ENCODE results near the gene CRYBG1. TPM values are rescaled to one million over a fixed set of nuclear protein-coding genes. Genes with fewer than 3 reads are reported as not detected.

The CRYBG1 gene
- total RNA-seq, 1 donor from 2014 or later, result 3.0 TPM

DNA sequence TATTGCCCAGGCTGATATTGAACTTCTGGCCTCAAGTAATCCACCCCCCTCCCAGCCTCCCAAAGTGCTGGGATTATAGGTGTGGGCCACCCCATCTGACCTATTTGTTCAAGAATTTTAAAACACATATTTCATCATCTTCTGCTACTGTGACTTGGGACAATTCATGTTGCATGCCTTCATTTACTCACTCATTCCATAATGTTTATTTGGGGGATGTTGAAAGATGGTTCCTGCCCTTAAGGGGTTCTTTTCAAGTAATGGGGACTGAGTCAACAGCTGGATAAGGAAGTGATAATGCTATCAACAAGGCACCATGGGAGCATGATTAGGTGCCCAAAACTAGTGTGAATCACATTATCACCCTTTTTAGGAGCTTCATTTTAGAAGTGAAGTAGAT, 62.0 kb downstream of the CRYBG1 start:
- no peaks in the 10 kb centered on the region for H3K9me3 Mint-ChIP-seq (ENCODE audit: low read depth)
- peaks cover 4% of the 10 kb centered on the region for H3K4me1 Mint-ChIP-seq (ENCODE audit: low read depth)
- TF ChIP-seq, protein P1, sequence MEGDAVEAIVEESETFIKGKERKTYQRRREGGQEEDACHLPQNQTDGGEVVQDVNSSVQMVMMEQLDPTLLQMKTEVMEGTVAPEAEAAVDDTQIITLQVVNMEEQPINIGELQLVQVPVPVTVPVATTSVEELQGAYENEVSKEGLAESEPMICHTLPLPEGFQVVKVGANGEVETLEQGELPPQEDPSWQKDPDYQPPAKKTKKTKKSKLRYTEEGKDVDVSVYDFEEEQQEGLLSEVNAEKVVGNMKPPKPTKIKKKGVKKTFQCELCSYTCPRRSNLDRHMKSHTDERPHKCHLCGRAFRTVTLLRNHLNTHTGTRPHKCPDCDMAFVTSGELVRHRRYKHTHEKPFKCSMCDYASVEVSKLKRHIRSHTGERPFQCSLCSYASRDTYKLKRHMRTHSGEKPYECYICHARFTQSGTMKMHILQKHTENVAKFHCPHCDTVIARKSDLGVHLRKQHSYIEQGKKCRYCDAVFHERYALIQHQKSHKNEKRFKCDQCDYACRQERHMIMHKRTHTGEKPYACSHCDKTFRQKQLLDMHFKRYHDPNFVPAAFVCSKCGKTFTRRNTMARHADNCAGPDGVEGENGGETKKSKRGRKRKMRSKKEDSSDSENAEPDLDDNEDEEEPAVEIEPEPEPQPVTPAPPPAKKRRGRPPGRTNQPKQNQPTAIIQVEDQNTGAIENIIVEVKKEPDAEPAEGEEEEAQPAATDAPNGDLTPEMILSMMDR (IDR thresholded peaks at IDR 0.05; ENCODE audit: unreplicated experiment), result no peak
- H3K27ac Mint-ChIP-seq, result no peak overlapping the region
- H3K27me3 Mint-ChIP-seq, result peaks cover 4% of the 10 kb centered on the region
- no peak for DNase-seq (ENCODE audit: low spot score, unreplicated experiment)
- no peaks in the 10 kb centered on the region for H3K36me3 Mint-ChIP-seq (ENCODE audit: insufficient read depth)
- no peak overlapping the region for H3K4me3 Mint-ChIP-seq (ENCODE audit: low read depth)

DNA sequence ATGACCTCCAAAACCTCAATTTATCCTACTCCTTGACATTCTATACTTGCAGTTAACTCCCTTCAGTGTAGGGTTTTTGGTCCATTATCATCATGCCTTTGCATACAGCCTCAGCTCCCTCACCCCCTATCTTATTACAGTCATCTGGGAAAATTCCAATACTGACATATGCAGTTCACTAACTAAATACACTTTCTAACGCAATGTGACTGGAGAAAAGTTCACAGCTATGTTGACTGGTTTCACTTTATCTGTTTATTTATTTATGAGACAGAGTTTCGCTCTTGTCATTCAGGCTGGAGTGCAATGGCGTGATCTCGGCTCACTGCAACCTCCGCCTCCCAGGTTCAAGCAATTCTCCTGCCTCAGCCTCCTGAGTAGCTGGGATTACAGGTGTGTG, 64.9 kb downstream of the CRYBG1 start:
- H3K27ac Mint-ChIP-seq, result no peak overlapping the region
- H3K36me3 Mint-ChIP-seq (ENCODE audit: insufficient read depth), result no peaks in the 10 kb centered on the region
- H3K27me3 Mint-ChIP-seq, result peaks cover 7% of the 10 kb centered on the region
- TF ChIP-seq, protein P1 (IDR thresholded peaks at IDR 0.05; ENCODE audit: unreplicated experiment), result no peak
- H3K9me3 Mint-ChIP-seq (ENCODE audit: low read depth), result no peaks in the 10 kb centered on the region
- no peaks in the 10 kb centered on the region for H3K4me1 Mint-ChIP-seq (ENCODE audit: low read depth)
- no peak for DNase-seq (ENCODE audit: low spot score, unreplicated experiment)
- H3K4me3 Mint-ChIP-seq (ENCODE audit: low read depth), result no peak overlapping the region

DNA sequence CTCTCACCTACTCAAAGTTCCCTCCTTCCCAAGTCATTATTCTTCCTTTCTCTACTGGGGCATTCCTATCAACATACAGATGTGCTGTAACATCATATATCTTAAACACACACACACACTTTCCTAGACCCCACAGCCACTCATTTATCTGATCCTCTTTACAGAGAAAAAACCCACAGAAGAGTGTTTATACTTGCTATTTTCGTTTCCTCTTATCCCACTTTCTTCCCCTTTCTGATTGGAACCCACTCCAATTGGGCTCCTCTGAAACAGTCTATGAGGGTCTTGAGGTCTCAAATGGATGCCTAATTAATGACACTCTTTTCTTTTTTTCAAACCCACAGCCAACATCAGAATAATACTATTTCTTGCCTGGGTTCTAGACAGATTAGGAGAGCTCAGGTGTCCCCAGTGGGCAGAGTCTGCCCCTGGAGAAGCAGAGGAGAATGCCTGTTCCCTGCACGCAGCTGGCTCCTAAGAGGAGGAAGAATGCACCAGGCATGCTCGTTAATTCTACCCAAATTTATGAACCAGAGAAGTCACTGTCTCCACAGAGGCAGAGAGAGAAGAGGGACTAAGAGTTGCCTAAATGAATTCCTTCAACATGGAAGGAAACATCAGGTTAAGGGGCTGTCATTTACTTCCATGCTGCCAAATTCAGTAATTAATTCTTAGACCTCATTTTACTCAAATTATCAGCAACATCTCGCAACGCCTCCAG, 65.9 kb downstream of the CRYBG1 start:
- Mint-ChIP-seq H3K9me3 (ENCODE audit: low read depth) (no peaks in the 10 kb centered on the region), H3K36me3 (ENCODE audit: insufficient read depth) (no peaks in the 10 kb centered on the region), H3K4me3 (ENCODE audit: low read depth) (no peak overlapping the region), H3K27me3 (peaks cover 3% of the 10 kb centered on the region), H3K4me1 (ENCODE audit: low read depth) (no peaks in the 10 kb centered on the region), H3K27ac (no peak overlapping the region)
- TF ChIP-seq, protein P1 (IDR thresholded peaks at IDR 0.05; ENCODE audit: unreplicated experiment), result no peak
- DNase-seq (ENCODE audit: low spot score, unreplicated experiment), result no peak

DNA sequence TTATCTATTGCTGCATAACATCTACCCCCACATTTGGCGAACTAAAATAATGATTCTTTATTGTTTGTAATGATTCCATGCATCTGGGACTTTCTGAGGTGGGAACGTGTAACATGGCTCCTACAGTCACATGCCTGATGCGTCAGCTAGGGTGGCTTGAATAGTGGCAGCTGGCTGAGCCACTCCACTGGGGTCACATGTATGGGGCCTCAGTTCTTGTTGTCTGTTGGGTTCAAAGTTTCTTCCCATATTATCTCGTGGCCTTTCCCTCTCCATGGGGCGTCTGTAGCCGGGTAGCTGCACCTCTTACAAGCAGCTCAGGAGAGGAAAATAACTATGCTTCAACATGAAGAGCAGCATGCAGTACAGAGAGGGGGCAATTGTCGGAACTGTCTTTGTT, 69.9 kb downstream of the CRYBG1 start:
- H3K27ac Mint-ChIP-seq, result no peak overlapping the region
- H3K9me3 Mint-ChIP-seq (ENCODE audit: low read depth), result no peaks in the 10 kb centered on the region
- H3K4me1 Mint-ChIP-seq (ENCODE audit: low read depth), result peaks cover 4% of the 10 kb centered on the region
- H3K4me3 Mint-ChIP-seq (ENCODE audit: low read depth), result no peak overlapping the region
- H3K36me3 Mint-ChIP-seq (ENCODE audit: insufficient read depth), result no peaks in the 10 kb centered on the region
- H3K27me3 Mint-ChIP-seq, result peaks cover 3% of the 10 kb centered on the region
- DNase-seq (ENCODE audit: low spot score, unreplicated experiment), result no peak
- TF ChIP-seq, protein P1 (IDR thresholded peaks at IDR 0.05; ENCODE audit: unreplicated experiment), result no peak

DNA sequence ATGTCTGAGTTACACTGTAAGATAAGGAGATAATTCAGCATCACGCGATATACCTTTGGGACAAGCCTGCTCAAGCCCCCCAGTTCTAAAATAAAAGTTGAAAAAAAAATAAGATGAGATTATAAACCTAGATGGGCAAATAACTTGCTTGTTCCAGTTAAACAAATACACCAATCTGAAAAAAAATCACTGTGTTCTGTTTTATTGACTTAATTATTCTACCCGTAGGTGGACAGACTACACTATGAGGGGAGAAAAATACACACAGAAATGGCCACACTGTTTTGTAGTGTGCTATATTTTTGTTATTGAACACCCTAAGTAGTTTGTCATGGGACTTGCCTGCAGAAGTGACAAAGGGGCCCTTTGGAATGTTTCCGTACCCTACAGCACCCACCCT, 70.9 kb downstream of the CRYBG1 start:
- H3K27ac Mint-ChIP-seq, result no peak overlapping the region
- H3K27me3 Mint-ChIP-seq, result peaks cover 3% of the 10 kb centered on the region
- TF ChIP-seq, protein P1 (IDR thresholded peaks at IDR 0.05; ENCODE audit: unreplicated experiment), result no peak

More for the DNA sequence above, 70.9 kb downstream of the CRYBG1 start:
- no peaks in the 10 kb centered on the region for H3K9me3 Mint-ChIP-seq (ENCODE audit: low read depth)
- DNase-seq (ENCODE audit: low spot score, unreplicated experiment), result no peak
- no peak overlapping the region for H3K4me3 Mint-ChIP-seq (ENCODE audit: low read depth)
- no peaks in the 10 kb centered on the region for H3K36me3 Mint-ChIP-seq (ENCODE audit: insufficient read depth)
- H3K4me1 Mint-ChIP-seq (ENCODE audit: low read depth), result peaks cover 4% of the 10 kb centered on the region
